HepG2 (cell line): ENCODE results near the gene BCLAF1. TPM values are rescaled to one million over a fixed set of nuclear protein-coding genes. Genes with fewer than 3 reads are reported as not detected.

Source experiments
- AKAP8 ChIP-seq: sonication (generic); formaldehyde crosslinking; IDR thresholded peaks from 2 replicates; pipeline ENCODE4 v1.5.1; 2020; ENCODE audit warnings: mild to moderate bottlenecking, missing genetic modification reagents
- CAMTA2 ChIP-seq: sonication (generic); formaldehyde crosslinking; IDR thresholded peaks from 2 replicates; pipeline ENCODE4 v1.4.0; 2020; ENCODE audit warnings: mild to moderate bottlenecking, missing genetic modification reagents, borderline replicate concordance
- NPAS2 ChIP-seq: sonication (generic); formaldehyde crosslinking; IDR thresholded peaks from 2 replicates; pipeline ENCODE4 v1.8.0; 2022; ENCODE audit warnings: mild to moderate bottlenecking, missing genetic modification reagents, borderline replicate concordance
- ZNF224 ChIP-seq: sonication (generic); formaldehyde crosslinking; IDR thresholded peaks from 2 replicates; pipeline ENCODE4 v1.5.0; 2020; ENCODE audit warnings: mild to moderate bottlenecking, missing genetic modification reagents
- ZNF616 ChIP-seq: sonication (generic); formaldehyde crosslinking; IDR thresholded peaks from 2 replicates; pipeline ENCODE4 v1.5.0; 2020; ENCODE audit warnings: low read depth, mild to moderate bottlenecking, missing genetic modification reagents
- ZSCAN29 ChIP-seq: sonication (generic); formaldehyde crosslinking; conservative IDR thresholded peaks from 2 replicates; pipeline ENCODE4 v1.4.0; 2020; ENCODE audit warnings: mild to moderate bottlenecking, missing genetic modification reagents
- ZZZ3 ChIP-seq: sonication (generic); formaldehyde crosslinking; IDR thresholded peaks from 2 replicates; pipeline ENCODE4 v1.4.0; 2020; ENCODE audit warnings: missing genetic modification reagents, mild to moderate bottlenecking, borderline replicate concordance
- polyA plus RNA-seq, 8 experiments: library from polyadenylated mRNA; depleted of rRNA in 3 of 8; stranded (reverse) in 7 of 8; unstranded in 1 of 8; fragments of >200 nt; fragmentation: Illumina TruSeq in 4 of 8; extraction: Trizol in 4 of 8; gene quantifications; 2 replicates each; pipeline versions ENCODE4 v1.2.1 to v1.2.3, GENCODE V29; 2011 to 2016; ENCODE audit warnings: low read depth in 4 of 8, missing spikeins in 1 of 8, mixed read lengths in 1 of 8; ENCODE audit not compliant: insufficient read depth in 1 of 8
- total RNA-seq, 5 experiments: library from RNA; depleted of rRNA; stranded (reverse); fragments of >200 nt; fragmentation: Illumina TruSeq; extraction: Trizol; gene quantifications; 2 replicates each; pipeline ENCODE4 v1.2.3, GENCODE V29; 2016; ENCODE audit warnings: low read depth in 1 of 5
- TF ChIP-seq, protein P1 (sequence below): sonication (generic); formaldehyde crosslinking; IDR thresholded peaks from 2 replicates; pipeline ENCODE4 v1.4.0; 2020; ENCODE audit warnings: missing genetic modification reagents, borderline replicate concordance
- TF ChIP-seq, protein P2 (sequence below): sonication (generic); formaldehyde crosslinking; IDR thresholded peaks from 2 replicates; pipeline ENCODE4 v1.4.0; 2020; ENCODE audit warnings: missing genetic modification reagents
- TF ChIP-seq, protein P3 (sequence below): sonication (generic); formaldehyde crosslinking; IDR thresholded peaks from 2 replicates; pipeline ENCODE4 v1.9.0; 2021; ENCODE audit warnings: missing genetic modification reagents, borderline replicate concordance
- TF ChIP-seq, protein P4 (sequence below): fragments of 450-650 bp; IDR thresholded peaks from 2 replicates; pipeline ENCODE4 v1.6.1; 2017; ENCODE audit warnings: mild to moderate bottlenecking
- TF ChIP-seq, protein P5 (sequence below): sonication (generic); formaldehyde crosslinking; IDR thresholded peaks from 2 replicates; pipeline ENCODE4 v1.4.0; 2020; ENCODE audit warnings: missing genetic modification reagents, borderline replicate concordance
- TF ChIP-seq, protein P6 (sequence below): sonication (generic); formaldehyde crosslinking; IDR thresholded peaks from 2 replicates; pipeline ENCODE4 v1.5.1; 2020; ENCODE audit warnings: missing genetic modification reagents, mild to moderate bottlenecking, borderline replicate concordance

The BCLAF1 gene
- total and polyA plus RNA-seq, 2 of the 13 experiments (the other 11 are each of a cell fraction or from before 2014, with no cell fraction given), result 55.3 to 292 TPM

DNA sequence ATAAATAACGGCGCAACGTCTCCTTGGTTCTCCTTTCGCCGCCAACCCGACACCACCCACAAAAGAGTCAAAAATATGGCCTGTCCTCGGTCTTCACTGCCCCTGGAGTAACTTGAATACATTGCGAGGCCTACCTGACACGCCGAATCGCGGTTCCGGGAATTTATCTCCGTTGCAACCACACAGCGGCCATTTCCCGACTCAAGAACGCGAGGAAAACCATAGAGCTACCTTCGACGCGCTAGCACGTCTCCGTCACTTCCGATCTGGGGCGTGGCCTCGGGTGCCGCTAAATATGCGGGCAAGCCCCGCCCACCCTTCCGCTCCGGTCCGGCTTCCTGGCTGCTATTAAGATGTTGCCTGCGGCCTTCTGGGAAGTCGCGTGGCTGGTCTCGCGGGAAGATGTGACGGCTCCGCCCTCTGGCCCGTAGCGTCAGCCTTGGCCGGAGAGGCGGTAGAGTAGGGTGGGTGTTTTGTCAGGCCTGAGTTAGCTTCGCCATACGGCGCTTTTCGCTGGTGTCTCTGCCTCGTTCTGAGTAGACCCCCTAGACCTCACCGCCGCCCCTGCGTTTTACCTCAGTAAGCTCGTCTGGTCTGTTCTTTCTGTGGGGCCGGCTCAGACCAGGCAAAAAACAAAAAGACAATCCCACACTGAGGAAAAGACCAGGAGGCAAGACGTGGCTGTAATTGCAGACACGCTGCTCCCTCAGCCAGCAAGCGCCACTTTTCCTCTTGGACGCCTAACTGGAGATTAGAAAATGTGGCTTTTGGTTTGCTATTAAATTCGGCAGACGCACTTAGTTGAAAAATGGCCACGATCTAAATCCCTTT is at the start of gene BCLAF1 (continued):
- TF ChIP-seq, protein P1, sequence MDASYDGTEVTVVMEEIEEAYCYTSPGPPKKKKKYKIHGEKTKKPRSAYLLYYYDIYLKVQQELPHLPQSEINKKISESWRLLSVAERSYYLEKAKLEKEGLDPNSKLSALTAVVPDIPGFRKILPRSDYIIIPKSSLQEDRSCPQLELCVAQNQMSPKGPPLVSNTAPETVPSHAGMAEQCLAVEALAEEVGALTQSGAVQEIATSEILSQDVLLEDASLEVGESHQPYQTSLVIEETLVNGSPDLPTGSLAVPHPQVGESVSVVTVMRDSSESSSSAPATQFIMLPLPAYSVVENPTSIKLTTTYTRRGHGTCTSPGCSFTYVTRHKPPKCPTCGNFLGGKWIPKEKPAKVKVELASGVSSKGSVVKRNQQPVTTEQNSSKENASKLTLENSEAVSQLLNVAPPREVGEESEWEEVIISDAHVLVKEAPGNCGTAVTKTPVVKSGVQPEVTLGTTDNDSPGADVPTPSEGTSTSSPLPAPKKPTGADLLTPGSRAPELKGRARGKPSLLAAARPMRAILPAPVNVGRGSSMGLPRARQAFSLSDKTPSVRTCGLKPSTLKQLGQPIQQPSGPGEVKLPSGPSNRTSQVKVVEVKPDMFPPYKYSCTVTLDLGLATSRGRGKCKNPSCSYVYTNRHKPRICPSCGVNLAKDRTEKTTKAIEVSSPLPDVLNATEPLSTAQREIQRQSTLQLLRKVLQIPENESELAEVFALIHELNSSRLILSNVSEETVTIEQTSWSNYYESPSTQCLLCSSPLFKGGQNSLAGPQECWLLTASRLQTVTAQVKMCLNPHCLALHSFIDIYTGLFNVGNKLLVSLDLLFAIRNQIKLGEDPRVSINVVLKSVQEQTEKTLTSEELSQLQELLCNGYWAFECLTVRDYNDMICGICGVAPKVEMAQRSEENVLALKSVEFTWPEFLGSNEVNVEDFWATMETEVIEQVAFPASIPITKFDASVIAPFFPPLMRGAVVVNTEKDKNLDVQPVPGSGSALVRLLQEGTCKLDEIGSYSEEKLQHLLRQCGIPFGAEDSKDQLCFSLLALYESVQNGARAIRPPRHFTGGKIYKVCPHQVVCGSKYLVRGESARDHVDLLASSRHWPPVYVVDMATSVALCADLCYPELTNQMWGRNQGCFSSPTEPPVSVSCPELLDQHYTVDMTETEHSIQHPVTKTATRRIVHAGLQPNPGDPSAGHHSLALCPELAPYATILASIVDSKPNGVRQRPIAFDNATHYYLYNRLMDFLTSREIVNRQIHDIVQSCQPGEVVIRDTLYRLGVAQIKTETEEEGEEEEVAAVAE (CRISPR knock-in tag), result no peak; the same call in 1 of the 2 replicates
- TF ChIP-seq, protein P2, sequence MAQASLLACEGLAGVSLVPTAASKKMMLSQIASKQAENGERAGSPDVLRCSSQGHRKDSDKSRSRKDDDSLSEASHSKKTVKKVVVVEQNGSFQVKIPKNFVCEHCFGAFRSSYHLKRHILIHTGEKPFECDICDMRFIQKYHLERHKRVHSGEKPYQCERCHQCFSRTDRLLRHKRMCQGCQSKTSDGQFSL (CRISPR knock-in tag), result no peak
- TF ChIP-seq CAMTA2 (CRISPR knock-in tag), result no peak; the same call in 1 of the 2 replicates
- TF ChIP-seq, protein P3, sequence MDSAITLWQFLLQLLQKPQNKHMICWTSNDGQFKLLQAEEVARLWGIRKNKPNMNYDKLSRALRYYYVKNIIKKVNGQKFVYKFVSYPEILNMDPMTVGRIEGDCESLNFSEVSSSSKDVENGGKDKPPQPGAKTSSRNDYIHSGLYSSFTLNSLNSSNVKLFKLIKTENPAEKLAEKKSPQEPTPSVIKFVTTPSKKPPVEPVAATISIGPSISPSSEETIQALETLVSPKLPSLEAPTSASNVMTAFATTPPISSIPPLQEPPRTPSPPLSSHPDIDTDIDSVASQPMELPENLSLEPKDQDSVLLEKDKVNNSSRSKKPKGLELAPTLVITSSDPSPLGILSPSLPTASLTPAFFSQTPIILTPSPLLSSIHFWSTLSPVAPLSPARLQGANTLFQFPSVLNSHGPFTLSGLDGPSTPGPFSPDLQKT (CRISPR knock-in tag), result 0 out of 2 replicates have a peak, but pooled peaks have one; percentile 5
- peak; percentile 96 for TF ChIP-seq ZZZ3 (CRISPR knock-in tag)
- no peak; the same call in 1 of the 2 replicates for TF ChIP-seq ZNF224 (CRISPR knock-in tag)
- TF ChIP-seq, protein P4, sequence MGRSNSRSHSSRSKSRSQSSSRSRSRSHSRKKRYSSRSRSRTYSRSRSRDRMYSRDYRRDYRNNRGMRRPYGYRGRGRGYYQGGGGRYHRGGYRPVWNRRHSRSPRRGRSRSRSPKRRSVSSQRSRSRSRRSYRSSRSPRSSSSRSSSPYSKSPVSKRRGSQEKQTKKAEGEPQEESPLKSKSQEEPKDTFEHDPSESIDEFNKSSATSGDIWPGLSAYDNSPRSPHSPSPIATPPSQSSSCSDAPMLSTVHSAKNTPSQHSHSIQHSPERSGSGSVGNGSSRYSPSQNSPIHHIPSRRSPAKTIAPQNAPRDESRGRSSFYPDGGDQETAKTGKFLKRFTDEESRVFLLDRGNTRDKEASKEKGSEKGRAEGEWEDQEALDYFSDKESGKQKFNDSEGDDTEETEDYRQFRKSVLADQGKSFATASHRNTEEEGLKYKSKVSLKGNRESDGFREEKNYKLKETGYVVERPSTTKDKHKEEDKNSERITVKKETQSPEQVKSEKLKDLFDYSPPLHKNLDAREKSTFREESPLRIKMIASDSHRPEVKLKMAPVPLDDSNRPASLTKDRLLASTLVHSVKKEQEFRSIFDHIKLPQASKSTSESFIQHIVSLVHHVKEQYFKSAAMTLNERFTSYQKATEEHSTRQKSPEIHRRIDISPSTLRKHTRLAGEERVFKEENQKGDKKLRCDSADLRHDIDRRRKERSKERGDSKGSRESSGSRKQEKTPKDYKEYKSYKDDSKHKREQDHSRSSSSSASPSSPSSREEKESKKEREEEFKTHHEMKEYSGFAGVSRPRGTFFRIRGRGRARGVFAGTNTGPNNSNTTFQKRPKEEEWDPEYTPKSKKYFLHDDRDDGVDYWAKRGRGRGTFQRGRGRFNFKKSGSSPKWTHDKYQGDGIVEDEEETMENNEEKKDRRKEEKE, result no peak
- TF ChIP-seq, protein P5, sequence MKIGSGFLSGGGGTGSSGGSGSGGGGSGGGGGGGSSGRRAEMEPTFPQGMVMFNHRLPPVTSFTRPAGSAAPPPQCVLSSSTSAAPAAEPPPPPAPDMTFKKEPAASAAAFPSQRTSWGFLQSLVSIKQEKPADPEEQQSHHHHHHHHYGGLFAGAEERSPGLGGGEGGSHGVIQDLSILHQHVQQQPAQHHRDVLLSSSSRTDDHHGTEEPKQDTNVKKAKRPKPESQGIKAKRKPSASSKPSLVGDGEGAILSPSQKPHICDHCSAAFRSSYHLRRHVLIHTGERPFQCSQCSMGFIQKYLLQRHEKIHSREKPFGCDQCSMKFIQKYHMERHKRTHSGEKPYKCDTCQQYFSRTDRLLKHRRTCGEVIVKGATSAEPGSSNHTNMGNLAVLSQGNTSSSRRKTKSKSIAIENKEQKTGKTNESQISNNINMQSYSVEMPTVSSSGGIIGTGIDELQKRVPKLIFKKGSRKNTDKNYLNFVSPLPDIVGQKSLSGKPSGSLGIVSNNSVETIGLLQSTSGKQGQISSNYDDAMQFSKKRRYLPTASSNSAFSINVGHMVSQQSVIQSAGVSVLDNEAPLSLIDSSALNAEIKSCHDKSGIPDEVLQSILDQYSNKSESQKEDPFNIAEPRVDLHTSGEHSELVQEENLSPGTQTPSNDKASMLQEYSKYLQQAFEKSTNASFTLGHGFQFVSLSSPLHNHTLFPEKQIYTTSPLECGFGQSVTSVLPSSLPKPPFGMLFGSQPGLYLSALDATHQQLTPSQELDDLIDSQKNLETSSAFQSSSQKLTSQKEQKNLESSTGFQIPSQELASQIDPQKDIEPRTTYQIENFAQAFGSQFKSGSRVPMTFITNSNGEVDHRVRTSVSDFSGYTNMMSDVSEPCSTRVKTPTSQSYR (CRISPR knock-in tag), result no peak
- TF ChIP-seq NPAS2 (CRISPR knock-in tag), result no peak
- TF ChIP-seq ZNF616 (CRISPR knock-in tag), result 0 out of 2 replicates have a peak, but pooled peaks have one; percentile 11
- TF ChIP-seq, protein P6, sequence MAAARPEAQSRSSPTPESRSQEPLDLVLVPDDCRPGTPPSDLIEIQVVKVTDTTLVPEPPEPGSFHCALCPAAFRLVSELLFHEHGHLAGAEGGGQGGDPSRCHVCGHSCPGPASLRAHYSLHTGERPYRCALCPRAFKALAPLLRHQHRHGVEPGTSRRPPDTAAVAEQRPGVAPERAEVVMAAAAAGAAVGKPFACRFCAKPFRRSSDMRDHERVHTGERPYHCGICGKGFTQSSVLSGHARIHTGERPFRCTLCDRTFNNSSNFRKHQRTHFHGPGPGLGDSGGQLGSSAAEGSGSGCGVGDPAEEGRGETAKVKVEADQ (CRISPR knock-in tag), result peak; percentile 82; the same call in 1 of the 2 replicates
- no peak for TF ChIP-seq AKAP8
- peak; percentile 54; the same call in 1 of the 2 replicates for TF ChIP-seq ZSCAN29 (CRISPR knock-in tag)
